GM19468 (cell line): Measurements from ENCODE around the gene KCNH3.
"Not testable (repeated sequence)": the region's sequence is repeated elsewhere in the genome, so short reads cannot be mapped to it uniquely, and the experiment has no call there.

ENCODE experiments used
- ATAC-seq: cut with Tn5 transposase; IDR thresholded peaks from one replicate; pipeline ENCODE4 v1.9.1; 2021; ENCODE audit warnings: mild to moderate bottlenecking, moderate library complexity, moderate number of reproducible peaks; ENCODE audit not compliant: unreplicated experiment; ENCODE audit errors: extremely low read depth

The KCNH3 gene

DNA sequence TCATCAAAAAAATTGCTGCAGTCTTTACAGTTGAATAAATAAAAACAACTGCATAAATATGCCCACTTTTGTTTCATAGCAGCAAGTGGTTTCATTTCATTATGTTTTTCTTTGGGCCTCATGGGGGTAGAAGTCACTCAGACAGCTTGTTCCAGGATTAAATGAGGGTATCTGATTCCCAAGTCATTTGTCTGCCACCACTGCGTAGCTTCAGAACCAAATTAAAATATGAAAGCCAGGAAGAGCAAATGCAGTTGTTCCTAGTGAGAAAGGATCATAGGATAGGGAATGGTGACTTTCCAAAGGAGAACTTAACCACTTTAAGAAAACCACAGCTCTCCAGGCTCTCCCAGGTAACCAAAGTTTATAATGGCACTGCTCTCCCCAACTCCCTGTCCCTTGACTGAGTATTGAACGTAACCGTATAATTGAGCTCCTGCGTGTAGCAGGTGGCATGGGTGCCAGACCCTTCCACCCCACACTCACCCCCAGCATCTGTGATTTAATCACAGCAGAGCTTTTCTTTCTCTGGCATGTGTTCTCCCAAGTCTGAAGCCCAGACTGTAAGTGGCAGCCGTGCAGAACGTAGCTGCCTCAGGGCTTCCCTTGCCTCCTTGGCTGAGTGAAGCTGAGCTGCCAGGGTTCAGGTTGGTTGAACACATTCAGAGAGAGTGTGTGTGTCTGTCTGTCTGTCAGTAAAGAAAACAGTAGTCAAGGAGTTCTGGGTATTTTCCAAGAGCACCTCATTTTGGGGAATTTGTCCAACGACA, 11.3 kb upstream of the KCNH3 start:
- ATAC-seq: no peak

DNA sequence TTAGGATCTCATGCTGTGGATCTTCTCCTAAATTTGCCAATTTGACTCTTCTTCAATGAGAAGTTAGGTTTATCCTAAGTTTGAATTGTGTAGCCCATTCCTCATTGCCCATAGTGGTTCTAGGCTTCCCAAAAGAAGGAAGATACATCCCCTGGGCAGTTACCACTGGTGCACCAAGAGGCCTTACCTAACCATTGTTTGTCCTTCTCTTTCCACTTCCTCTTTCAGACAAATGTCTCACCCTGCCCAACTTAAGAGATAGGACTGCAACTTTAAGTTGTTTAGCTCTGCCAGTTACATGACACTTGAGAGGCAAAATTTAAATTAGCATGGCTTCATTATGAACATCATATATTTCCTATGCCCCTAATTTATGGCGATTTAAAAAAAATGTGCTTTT, 9.4 kb upstream of the KCNH3 start:
- ATAC-seq: no peak

DNA sequence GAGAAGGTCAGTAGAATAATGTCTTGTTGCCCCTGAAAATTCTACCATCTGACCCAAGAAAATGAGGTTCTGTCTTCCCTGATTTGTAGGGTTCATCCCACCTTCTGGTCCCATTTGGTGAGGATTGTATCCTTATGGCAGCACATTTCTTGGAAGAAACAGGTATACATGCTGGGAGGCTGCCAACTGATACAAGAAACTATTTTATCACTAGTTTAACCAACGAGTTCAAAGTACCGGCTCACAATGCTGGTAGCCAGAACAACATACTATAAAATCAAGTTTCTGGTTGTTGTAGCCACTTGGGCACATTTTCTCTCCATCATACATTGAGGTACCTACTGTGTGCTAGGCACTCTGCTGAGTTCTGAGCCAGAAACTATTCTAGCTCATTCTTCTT, 7.1 kb upstream of the KCNH3 start:
- no peak for ATAC-seq

- ATAC-seq: no peak
Observed at GRCh38 chr12:49533331-49533730, 5.5 kb upstream of the KCNH3 start.

- ATAC-seq: not testable (repeated sequence)
Observed at GRCh38 chr12:49534122-49534521, 4.7 kb upstream of the KCNH3 start.

- no peak for ATAC-seq
Observed at GRCh38 chr12:49534731-49535278, 4.0 kb upstream of the KCNH3 start.

DNA sequence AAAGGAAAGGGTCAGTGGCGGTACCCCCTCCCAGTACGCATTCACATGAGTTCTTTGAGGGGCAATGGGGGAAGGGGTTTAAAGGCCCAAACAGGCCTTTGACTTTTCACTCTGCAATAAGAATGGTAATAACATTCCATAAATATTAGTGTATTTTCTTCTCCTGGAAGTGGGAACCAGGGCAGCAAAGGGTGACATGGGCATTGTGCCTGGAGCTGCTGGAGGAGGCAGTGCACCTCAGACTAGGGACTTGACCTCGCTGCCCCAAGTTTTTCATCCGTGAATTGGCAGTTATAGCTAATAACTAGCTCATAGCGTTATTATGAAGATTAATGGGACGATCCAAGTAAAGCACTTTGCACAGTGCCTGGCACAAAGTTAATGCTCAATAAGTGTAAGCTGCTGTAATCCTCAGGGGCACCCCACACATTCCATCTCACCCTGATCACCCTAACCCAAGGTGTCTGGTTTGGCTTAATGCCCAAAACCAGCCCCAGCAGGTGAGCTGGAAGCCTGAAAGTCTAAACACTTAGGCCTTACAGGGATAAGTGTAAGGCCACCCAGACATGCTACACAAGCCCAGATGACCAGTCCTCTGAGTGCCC, 2.8 kb upstream of the KCNH3 start:
- ATAC-seq: no peak

DNA sequence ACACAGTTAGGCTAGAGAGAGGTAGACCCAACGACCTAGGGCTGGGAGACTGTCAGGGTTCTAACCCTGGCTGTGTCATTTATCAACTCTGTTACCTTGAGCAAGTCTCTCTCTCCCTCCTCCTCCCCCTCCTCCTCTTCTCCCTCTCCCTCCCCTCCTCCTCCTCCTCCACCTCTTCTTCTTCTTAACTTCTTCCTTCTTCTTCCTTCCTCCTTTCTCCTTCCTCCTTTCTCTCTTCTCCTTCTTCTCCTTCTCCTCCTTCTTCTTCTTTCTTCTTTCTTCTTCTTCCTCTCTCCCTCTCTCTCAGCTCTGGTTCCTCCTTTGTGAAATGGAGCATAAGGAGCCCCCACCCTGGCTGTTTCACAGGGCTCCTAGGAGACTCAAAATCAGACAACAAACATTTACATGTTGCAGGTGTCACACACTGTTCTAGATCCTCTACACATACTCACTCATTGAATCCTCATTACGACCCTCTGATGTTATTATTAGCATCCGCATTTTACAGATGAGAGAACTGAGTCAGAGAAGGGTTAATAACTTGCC, 2.2 kb upstream of the KCNH3 start:
- ATAC-seq: no peak

- ATAC-seq: no peak
Observed at GRCh38 chr12:49537231-49537751, 1.5 kb upstream of the KCNH3 start.

DNA sequence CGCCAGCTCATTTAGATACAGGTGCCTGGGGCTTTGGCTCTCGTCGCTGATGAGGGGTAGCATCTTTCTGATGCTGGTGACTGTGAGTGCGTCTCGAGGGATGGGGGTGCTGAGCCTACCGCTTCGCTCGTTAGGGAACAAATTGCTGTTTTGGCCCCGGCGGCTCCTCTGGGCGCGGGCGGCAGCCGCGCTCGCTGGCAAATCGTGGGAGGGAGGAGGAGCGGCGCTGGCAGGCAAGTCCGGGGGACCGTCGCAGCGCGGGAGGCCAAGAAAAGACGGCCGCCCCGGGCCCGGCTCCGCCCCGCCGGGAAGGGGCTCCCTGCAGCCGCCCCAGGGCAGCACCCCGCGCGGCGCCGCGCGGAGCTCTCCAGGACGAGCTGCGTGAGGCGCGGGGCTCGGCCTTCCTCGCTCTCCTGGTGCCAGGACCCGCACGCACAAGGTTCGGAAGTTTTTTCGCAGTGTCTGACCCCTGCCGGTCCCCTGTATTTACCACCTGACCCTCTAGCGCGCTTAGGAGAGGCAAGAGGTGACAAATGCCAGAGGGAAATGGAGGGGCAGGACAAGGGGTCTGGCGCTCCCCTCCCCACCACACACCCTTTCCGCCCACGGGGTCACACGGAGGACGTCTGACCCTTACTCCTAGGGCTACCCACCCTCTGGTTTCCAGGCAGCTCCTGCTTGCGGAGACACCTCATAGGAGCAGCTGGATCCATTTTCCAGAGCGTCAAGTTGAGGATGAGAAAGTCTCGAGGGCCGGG, 899 bp upstream of the KCNH3 start:
- ATAC-seq: no peak

DNA sequence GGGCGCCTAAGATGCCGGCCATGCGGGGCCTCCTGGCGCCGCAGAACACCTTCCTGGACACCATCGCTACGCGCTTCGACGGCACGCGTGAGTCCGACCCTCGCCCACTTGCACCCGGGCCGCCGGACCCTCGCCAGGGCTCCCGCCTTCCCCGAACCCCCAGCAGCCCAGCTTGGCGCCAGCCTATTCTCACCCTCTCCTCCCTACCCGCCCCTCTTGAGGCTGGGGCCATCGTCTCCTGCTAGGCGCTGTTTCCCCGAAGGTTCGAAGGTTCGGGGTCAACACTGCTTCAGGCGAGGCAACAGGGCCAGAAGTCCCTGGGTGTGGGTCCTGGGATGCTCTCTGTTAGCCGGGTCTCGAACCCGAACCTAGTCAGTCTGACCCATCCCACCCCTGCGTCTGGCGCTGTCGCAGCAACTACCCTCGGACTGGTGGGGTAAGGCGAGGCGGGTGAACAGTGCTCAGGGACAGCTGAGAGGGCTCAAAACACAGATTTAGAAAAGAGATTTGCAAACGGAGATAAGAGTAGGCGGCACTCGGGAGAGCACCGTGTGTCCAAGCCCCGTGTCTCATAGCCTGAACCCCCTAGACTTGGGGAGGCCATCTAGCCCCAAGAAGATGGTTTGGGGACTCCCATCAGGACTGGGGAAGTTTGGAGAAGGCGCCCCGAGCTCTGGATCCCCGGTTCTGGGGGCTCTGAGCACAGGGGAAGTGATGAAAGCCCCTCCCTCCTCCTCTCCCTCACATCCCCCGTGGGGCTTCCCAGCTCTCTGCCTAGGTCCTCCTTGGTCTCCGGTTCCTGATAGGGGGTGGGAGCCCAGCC, 787 bp downstream of the KCNH3 start:
- no peak for ATAC-seq

- ATAC-seq: no peak
Observed at GRCh38 chr12:49540229-49541139, 1.7 kb downstream of the KCNH3 start.

DNA sequence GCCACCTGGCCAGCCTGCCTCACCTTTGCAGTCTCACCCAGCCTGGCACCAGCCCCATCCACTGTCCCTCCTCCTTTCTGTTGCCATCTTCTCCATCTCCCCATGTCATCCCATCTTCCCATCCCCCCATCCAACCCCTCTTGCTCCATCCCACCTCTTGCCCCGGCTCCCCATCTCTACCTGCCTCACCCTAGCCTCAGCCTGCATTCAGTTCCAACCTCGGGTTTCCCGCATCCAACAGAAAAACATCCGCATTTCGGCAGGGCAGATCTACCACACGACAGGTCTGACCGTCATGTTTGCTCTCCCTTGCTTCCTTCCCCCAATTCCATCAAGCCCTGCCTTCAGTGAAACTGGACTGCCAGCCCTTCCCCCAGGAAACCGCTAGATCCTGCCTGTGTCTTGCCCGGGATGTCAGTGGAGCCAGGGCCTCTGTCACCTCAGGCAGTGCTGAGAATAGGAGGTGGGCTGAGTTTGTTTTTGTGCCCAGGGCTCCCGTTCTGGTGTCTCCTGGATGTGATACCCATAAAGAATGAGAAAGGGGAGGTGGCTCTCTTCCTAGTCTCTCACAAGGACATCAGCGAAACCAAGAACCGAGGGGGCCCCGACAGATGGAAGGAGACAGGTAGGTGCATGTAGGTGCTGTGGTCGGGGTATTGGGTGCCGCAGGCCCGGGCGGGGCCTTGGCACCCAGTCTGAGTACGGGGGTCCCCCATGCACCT, 2.5 kb downstream of the KCNH3 start:
- ATAC-seq: no peak

- no peak for ATAC-seq
Observed at GRCh38 chr12:49541911-49542505, 3.2 kb downstream of the KCNH3 start.

DNA sequence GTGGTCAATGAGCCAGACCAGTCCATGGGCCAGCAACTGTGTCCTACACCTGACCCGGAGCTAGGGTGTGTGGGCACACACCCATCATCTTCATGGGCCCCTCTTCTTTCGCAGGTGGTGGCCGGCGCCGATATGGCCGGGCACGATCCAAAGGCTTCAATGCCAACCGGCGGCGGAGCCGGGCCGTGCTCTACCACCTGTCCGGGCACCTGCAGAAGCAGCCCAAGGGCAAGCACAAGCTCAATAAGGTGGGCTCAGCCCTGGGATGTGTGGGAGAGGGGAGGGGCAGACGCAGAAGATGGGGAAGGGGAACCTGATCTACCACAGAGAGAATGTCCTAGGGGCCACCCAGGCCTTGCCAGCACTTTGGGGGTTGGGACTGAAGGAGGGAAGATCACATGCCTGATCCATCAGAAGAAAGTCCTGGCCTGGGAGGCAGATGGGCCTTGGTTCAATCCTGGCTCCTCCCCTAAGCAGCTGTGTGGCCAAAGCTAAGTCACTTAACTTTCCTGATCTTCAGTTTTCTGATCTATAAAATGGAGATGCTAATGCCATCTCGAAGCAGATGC, 3.8 kb downstream of the KCNH3 start:
- no peak for ATAC-seq

DNA sequence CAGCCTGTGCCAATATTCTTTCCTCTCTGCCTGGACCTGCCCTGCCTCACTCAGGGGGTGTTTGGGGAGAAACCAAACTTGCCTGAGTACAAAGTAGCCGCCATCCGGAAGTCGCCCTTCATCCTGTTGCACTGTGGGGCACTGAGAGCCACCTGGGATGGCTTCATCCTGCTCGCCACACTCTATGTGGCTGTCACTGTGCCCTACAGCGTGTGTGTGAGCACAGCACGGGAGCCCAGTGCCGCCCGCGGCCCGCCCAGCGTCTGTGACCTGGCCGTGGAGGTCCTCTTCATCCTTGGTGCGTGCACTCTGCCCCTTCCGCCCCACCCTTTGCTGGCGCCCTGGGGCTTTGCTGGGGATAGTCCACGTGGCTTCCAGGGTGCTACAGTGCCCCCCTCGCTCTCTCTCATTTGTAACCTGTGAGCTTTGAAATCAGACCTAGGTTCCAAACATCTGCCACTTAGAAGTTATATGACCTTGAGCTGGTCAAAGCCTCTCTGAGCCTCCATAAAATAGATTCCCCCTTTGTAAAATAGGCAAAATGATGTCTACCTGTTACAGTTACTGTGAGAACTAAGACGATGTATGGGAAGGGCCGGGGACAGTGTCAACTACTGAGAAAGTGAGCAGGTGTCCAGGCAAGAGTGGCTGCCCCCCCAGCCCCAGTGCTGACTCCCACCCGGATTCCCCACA, 4.5 kb downstream of the KCNH3 start:
- ATAC-seq: no peak
